Hematopoietic multipotent progenitor cell treated with erythropoietin and hydrocortisone succinate and interleukin-3 and kit ligand, for 17 days (in vitro differentiated cells): ENCODE measurements around the gene SACM1L.

Experiments
- DNase-seq: peaks from one replicate; pipeline ENCODE4 v3.0.0-alpha.2; 2015; ENCODE audit warnings: low spot score

Gene SACM1L

GRCh38 chr3:45772341-45773035 lies 83.3 kb downstream of the SACM1L start:
- DNase-seq: no peak

DNA sequence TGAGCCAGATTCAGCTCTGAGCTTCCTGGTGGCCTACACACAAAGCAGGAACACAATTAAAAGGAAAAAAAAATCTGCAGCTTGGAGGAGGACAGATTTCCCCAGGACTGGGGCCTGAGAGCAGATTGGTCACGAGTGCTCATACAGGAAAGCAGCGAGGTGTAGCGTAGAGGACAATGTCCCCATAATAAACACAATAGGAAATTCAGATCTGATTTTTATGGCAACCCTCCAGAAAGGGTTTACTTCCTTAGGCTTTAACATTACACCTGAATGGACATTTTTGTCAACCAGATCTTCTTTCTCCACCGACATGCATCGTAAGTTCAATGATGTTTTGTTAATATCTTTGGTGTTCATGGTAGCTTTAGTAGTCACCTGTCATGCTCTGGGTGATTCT lies 83.9 kb downstream of the SACM1L start:
- no peak for DNase-seq

DNA sequence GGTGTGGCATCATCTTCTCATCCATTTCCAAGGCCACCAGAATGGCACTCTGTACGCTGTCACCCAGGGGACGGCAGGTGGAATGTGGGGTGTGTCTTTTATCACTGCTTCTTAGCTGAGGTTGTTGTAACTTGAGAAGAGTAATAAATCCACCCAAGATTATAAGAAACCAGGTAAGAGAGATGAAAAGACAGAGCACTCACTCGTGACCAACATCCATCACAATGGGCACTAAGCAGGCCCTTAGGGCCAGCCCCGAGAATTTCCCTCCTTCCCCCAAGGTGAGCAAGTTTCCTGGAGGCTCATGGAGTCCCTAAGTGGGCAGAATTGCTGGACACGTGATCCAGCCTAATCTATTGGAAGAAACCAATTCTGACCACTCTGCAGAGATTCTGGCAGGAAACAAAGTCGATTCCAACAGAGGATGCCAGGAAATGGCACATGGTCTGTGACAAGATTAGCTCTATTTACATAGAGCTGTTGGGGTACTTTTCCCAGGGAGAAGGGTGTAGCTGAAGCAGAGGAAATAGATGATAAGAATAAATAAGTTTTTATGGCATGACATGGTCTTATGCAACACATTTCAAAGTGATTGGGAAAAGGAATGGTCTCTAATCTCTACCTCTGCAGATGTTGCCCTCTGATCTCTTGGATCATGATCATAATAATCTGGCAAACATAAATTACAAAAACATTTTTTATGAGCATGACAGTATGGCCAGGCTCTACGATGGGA lies 84.7 kb downstream of the SACM1L start:
- no peak for DNase-seq

GRCh38 chr3:45774581-45775521 lies 85.7 kb downstream of the SACM1L start:
- DNase-seq: no peak

GRCh38 chr3:45775571-45776300 lies 86.5 kb downstream of the SACM1L start:
- no peak for DNase-seq

GRCh38 chr3:45776301-45776595 lies 87.1 kb downstream of the SACM1L start:
- no peak for DNase-seq

- no peak for DNase-seq
These were observed 87.4 kb downstream of the SACM1L start for GRCh38 chr3:45776611-45777010.

DNA sequence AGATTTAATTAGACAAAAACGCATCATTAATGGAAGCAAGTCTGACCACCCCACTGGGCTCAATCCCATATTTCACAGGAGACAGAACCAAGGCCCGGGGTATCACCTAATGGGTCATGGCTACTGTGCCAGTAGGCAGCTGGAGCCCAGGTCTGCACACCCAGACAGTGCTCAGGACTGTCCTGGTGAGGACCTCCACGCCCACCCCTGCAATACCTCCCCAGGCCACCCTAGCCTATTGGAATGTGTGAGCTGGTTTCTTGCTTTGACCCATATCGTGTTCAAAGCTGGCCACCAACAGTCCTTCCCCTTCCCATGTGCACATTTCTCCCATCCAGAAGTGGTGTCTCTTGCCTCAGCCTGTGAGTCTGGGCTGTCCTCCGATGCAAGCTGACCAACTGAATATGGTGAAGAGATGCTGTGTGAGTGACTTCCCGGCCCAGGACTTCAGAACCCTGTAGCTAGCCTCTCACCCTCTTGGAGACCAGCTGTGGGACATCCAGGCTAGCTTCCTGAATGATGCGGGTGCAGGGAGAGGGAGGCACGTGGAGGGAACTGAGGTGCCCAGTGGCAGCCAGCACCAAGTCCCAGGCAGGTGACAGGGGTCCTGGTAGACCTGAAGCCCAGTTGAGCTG lies 88.0 kb downstream of the SACM1L start:
- no peak for DNase-seq

DNA sequence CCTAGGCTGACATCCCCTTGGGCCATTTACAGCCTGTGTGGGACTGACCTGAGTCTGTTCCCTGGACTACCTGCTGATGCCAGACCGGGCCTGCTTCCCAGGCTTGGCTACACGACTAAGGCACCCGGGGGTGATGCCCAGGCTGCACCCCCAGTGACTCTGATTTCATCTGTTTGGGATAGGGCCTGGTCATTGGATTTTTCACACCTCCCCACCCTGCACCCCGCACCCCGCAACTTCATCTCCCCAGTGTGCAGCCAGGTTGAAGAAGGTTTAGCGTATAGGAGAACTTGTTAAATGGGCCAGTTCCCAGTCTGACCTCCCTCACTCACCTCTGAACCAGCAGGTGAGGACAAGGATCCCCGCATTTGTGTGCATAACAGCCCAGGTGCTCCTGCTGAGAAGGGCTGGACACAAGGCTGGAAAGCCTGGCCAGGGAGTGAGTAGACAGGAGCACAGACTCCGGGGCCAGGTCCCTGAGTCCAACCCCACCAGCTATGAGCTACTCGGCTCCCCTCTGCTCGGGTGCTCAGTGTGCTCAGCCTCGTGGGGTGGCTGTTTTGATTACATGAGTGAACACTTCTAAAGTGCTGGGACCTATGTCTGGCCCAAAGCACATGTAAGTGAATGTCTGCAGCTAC lies 88.7 kb downstream of the SACM1L start:
- DNase-seq: no peak

DNA sequence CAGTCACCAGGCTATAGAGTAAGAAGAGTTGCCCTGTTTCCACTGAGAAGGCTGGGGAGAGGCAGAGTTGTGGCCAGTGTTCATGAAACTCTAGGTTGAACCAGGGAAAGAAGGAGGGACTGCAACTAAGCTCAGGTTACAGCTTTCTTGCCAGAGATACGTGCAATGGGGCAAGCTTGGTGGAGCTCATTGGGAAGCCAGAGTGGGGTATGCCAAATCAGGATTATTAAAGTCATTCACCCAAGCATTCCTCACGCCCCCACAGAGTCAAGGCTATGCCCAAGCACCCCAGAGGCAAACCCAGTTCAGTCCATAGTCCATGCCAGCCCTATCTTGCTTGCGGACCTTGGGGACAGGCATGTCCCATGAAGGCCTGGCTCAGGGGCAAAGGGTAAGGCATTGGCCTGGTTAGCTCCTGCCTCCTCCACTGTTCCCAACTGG lies 89.6 kb downstream of the SACM1L start:
- no peak for DNase-seq

DNA sequence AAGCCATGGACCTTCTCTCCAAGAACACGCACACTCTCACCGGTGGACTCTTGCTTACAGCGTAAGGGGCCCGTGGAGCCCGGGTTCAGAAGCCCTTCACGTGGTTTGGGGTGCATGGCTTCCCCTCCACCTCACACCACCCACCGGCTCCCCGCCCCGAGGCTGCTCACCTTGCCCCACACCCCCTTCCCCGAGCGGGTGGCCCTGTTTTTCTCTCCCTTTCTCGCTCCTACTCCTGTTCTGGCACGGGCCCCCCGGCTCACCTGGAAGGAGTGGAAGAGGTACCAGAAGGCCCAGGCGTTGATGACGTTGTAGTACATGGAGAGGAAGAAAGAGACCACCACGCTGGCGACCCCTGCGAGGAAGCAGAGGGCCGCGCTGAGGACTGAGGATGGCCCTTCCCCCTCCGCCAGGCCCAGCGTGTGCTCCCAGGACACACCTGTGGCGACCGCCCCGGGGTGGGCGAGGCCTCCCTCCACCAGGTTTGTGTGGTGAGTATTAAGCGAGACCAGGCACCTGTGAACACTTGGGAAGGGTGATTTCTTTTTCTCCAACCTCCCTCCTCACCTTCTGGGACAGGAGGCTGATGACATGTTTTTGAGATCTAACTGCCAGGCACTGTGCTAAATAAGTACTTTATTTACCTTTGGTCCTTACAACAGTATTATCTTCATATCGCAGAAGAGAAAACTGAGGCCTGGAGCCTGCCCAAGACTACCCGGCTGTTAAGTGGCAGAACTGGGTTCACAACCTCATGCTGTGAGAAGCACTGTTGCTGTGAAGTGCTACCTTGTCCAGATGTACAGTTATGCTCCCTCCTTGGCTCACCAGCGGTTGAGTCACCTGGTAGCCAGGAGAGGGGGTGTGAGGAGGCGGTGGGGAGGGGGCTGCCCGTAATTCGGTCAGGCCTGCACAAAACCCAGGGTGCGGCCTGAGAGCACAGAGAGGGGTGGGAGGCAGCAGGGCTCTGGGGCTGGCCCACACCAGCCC lies 90.8 kb downstream of the SACM1L start:
- DNase-seq: no peak

DNA sequence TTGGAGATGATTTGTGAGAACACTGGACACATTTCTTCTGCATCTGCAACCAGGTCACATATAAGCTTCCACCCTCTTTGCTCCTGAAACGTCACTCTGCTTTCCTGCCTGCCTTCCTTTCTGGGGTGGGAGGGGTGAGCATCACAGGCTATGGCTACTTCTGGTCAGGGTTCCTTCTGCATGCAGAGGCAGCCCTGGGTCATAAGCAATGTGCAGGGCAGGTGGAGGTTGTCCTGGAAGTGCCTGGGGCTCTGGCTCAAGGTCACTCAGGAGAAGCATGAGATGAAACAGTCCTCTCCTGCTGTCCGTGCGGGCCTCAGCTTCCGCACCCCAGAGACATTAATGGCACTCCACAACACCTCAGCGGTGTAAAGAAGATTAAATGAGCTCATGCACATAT lies 92.1 kb downstream of the SACM1L start:
- no peak for DNase-seq

DNA sequence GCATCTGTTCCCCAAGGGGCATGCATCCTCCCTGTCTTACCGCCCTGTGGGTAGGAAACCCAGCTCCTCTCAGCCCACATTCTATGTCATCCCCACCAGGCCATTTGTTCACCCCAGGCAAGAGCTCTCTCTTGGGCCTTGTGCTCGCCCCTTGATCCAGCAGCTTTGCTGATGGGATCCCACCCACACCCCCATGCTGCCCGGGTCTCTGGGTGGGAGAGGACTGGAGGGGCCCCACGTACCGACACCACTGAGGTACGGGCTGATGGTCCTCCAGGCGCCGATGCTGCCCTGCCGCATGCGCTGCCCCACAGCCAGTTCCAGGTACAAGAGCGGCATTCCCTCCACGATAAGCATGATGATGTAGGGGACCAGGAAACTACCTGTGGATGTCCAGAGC lies 92.6 kb downstream of the SACM1L start:
- no peak for DNase-seq

- no peak for DNase-seq
These were observed 93.2 kb downstream of the SACM1L start for GRCh38 chr3:45782381-45782780.

DNA sequence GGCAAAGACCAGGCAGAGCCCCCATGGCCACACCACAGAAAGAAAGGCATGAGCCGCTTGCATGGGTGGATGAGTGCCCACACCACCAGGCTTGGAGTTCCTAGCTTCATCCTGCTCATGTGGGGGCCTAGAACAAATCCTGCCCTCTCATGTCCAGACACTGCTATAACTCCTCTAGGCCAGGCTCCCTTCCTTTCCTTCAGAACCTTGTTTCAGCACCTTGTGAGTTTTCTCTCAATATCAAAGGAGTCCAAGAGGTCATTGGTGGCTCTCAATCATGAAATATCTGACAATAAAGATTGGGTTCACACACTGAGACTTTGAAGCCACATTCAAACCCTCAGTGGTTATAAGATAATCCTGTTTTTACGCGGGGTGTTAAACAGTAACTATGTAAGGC lies 94.5 kb downstream of the SACM1L start:
- DNase-seq: no peak

- no peak for DNase-seq
These were observed 96.5 kb downstream of the SACM1L start for GRCh38 chr3:45785605-45786150.

DNA sequence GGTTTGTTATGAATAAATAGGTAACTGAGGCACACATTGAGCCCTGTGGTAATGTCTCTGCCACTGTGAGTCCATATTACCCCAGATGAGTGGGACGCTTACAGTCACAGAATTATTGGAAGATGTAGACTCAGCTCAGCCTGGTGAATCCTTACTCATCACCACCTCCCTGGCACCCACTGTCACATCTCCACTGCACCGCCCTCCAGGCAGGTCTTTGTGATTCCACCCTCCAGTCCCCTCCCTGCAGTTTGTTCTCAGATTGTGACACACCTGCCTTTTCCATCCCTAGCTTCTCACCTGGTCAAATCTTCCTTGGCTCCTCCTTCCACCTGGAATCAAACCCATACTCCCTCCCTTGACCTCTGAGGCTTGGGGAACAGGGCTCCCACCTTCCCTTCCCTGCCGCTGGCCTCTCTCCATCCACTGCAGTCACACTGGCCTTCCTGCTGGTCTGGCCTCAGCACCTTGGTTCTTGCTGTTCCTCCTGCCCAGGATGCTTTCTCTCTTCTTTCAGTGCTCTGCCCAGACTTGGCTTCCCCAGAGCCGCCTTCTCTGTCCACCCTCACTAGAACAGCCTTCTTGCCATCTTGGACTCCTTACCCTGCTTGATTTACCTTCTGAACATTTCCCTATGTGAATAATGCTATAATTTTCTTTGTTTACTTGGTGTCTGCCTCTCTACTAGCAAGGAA lies 97.8 kb downstream of the SACM1L start:
- no peak for DNase-seq

DNA sequence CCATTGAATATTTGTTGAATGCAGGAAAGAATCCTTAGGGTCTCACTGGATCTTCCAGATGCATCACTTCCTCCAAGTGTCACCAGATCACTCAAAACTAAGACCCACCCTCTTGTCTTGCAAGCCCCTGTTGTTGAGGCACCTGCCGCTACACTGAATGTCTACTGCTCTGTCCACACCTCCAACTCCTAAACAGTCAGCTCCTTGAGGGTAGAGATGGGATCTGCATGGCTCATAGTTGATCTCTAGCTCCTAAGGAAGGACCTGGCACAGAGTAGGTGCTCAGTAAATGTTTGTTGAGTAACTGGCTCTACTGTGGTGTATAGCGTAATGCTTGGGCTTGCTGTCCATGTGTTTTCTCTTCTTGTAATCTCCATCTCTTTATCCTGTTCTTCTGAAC lies 98.4 kb downstream of the SACM1L start:
- no peak for DNase-seq

DNA sequence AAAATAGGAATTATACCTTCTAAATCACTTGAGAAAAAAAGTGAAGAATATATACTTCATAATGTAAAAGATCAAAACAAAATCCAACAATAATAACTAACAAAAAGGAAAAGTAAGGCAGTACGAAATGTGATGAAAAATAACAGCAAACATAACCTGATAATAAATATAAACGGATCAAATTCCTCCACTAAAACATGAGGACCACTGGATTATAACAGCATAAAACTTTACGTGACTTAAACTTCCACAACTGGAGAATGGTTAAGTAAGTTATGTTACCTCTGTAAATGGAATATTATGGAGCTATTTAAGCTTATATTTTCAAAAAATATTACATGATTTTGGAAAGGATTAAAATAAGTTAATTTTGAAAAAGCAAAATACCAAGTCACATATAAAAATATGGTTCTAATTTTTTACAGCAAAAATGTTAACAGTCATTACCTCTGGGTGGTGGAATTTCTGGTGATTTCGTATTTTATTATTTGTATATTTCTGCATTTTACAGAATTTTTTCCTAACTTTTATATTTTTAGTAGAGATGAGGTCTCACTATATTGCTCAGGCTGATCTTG lies 100.1 kb downstream of the SACM1L start:
- DNase-seq: no peak
